Uterus (tissue), 4 donors: ENCODE results near the gene TMEM81. TPM values are rescaled to one million over a fixed set of nuclear protein-coding genes. Genes with fewer than 3 reads are reported as not detected.

Experiments used
- DNase-seq, 2 donors: peaks; one replicate each; pipeline ENCODE4 v3.0.0-alpha.2; 2019 to 2020
- H3K27ac ChIP-seq, 2 donors: fragments of 200-600 bp; sonication (generic); 1 replicate in 1 of 2; 2 replicates in 1 of 2; pipeline ENCODE4 v1.5.1; 2016 to 2018
- H3K27me3 ChIP-seq, 2 donors: fragments of 200-600 bp; sonication (generic); one replicate each; pipeline ENCODE4 v1.5.1; 2018 to 2019; ENCODE audit warnings: control low read depth in 1 of 2
- H3K36me3 ChIP-seq, 2 donors: fragments of 200-600 bp; sonication (generic); one replicate each; pipeline ENCODE4 v1.5.1; 2019; ENCODE audit warnings: control low read depth in 1 of 2
- H3K4me1 ChIP-seq, 2 donors: fragments of 200-600 bp; sonication (generic); one replicate each; pipeline ENCODE4 v1.5.1; 2018 to 2019; ENCODE audit warnings: control low read depth in 1 of 2
- H3K4me3 ChIP-seq, 2 donors: fragments of 200-600 bp; sonication (generic); 1 replicate in 1 of 2; 2 replicates in 1 of 2; pipeline ENCODE4 v1.5.1; 2018 to 2019; ENCODE audit warnings: mild to moderate bottlenecking in 1 of 2
- H3K9me3 ChIP-seq, 2 donors: fragments of 200-600 bp; sonication (generic); one replicate each; pipeline ENCODE4 v1.5.1; 2019; ENCODE audit warnings: control low read depth in 1 of 2
- POLR2A ChIP-seq, 2 donors: fragments of 450-650 bp; IDR thresholded peaks; one replicate each; pipeline ENCODE4 v1.6.1; 2016; ENCODE audit warnings: antibody characterized with exemption in 2 of 2, mild to moderate bottlenecking in 1 of 2, moderate library complexity in 1 of 2
- intact Hi-C: fragments of 100-400 bp; cut with DNase I; formaldehyde crosslinking; loops from one replicate; pipeline ENCODE4 v1.15.1; 2023; ENCODE audit warnings: low total_unique reads
- total RNA-seq, 4 donors: library from RNA; depleted of rRNA in 3 of 4; stranded (reverse); fragments of >200 nt in 3 of 4; gene quantifications; one replicate each; pipeline versions ENCODE4 v1.1.0 to v1.2.4, GENCODE V29; 2014 to 2023
- TF ChIP-seq, protein P1 (sequence below), 4 experiments: fragments of 200-600 bp in 2 of 4; fragments of 450-650 bp in 2 of 4; sonication (generic) in 2 of 4; IDR thresholded peaks; one replicate each; pipeline ENCODE4 v1.5.1; 2016 to 2019; ENCODE audit warnings: antibody characterized with exemption in 4 of 4, mild to moderate bottlenecking in 2 of 4, moderate library complexity in 1 of 4
- donor health status: DM: yes; HTN: yes; CAD: no.

The TMEM81 gene
- total RNA-seq, 4 donors from 2014 or later = 0.26 to 3.3 (median 1.7) TPM; not detected in 1

GRCh38 chr1:205074084-205074483 is 10.2 kb downstream of the TMEM81 start:
- H3K36me3 ChIP-seq = no peaks in the 10 kb centered on the region

GRCh38 chr1:205073511-205073910 is 10.7 kb downstream of the TMEM81 start:
- Histone ChIP-seq H3K27me3 (no peaks in the 10 kb centered on the region), H3K4me1 (no peaks in the 10 kb centered on the region), H3K9me3 (no peaks in the 10 kb centered on the region), H3K36me3 (no peaks in the 10 kb centered on the region), H3K27ac (no peak overlapping the region), H3K4me3 (no peak overlapping the region)
- no peak for DNase-seq
- TF ChIP-seq, protein P1, sequence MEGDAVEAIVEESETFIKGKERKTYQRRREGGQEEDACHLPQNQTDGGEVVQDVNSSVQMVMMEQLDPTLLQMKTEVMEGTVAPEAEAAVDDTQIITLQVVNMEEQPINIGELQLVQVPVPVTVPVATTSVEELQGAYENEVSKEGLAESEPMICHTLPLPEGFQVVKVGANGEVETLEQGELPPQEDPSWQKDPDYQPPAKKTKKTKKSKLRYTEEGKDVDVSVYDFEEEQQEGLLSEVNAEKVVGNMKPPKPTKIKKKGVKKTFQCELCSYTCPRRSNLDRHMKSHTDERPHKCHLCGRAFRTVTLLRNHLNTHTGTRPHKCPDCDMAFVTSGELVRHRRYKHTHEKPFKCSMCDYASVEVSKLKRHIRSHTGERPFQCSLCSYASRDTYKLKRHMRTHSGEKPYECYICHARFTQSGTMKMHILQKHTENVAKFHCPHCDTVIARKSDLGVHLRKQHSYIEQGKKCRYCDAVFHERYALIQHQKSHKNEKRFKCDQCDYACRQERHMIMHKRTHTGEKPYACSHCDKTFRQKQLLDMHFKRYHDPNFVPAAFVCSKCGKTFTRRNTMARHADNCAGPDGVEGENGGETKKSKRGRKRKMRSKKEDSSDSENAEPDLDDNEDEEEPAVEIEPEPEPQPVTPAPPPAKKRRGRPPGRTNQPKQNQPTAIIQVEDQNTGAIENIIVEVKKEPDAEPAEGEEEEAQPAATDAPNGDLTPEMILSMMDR (IDR thresholded peaks at IDR 0.05) = no peak
- no peak for TF ChIP-seq POLR2A (IDR thresholded peaks at IDR 0.05)
- intact Hi-C loops = no loop called here

More at GRCh38 chr1:205074084-205074483, 10.2 kb downstream of the TMEM81 start:
- DNase-seq = no peak
- Histone ChIP-seq H3K4me1 (no peaks in the 10 kb centered on the region), H3K27ac (no peak overlapping the region), H3K27me3 (no peaks in the 10 kb centered on the region), H3K9me3 (no peaks in the 10 kb centered on the region), H3K4me3 (no peak overlapping the region)
- intact Hi-C loops = no loop called here
- TF ChIP-seq, protein P1 (IDR thresholded peaks at IDR 0.05) = no peak
- no peak for TF ChIP-seq POLR2A (IDR thresholded peaks at IDR 0.05)

- DNase-seq = no peak
- intact Hi-C loops = no loop called here
- no peak for TF ChIP-seq POLR2A (IDR thresholded peaks at IDR 0.05)
- H3K27ac ChIP-seq = no peak overlapping the region
- H3K4me1 ChIP-seq = no peaks in the 10 kb centered on the region
- no peaks in the 10 kb centered on the region for H3K36me3 ChIP-seq
- no peak overlapping the region for H3K4me3 ChIP-seq
- no peaks in the 10 kb centered on the region for H3K27me3 ChIP-seq
- no peaks in the 10 kb centered on the region for H3K9me3 ChIP-seq
Observed at GRCh38 chr1:205072881-205073280, 11.4 kb downstream of the TMEM81 start.

DNA sequence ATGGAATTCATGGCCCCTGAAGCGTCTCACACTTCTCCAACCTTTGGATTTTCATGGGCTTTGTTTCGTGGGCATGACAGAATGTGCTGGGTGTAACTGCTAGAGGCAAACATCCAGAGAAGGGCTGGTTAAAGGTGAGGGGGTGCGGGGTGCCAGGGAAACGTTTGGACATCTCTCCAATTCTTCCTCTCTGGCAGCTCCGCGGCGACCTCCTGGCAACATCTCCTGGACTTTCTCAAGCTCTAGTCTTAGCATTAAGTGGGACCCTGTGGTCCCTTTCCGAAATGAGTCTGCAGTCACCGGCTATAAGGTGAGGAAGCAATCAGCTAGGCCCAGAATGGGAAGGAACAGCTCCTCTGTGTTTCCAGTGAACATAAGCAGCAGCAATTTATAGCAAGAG is 12.0 kb downstream of the TMEM81 start:
- Histone ChIP-seq H3K27me3 (no peaks in the 10 kb centered on the region), H3K36me3 (no peaks in the 10 kb centered on the region), H3K4me3 (no peak overlapping the region), H3K9me3 (no peaks in the 10 kb centered on the region), H3K4me1 (no peaks in the 10 kb centered on the region), H3K27ac (no peak overlapping the region)
- no peak for TF ChIP-seq POLR2A (IDR thresholded peaks at IDR 0.05)
- DNase-seq = no peak
- intact Hi-C loops = no loop called here

GRCh38 chr1:205071801-205072200 is 12.5 kb downstream of the TMEM81 start:
- TF ChIP-seq, protein P1 (IDR thresholded peaks at IDR 0.05) = no peak
- no peak for TF ChIP-seq POLR2A (IDR thresholded peaks at IDR 0.05)
- H3K27me3 ChIP-seq = no peaks in the 10 kb centered on the region
- H3K4me1 ChIP-seq = no peaks in the 10 kb centered on the region
- no peaks in the 10 kb centered on the region for H3K9me3 ChIP-seq
- H3K36me3 ChIP-seq = no peaks in the 10 kb centered on the region
- intact Hi-C loops = no loop called here
- DNase-seq = no peak
- no peak overlapping the region for H3K4me3 ChIP-seq
- H3K27ac ChIP-seq = no peak overlapping the region

GRCh38 chr1:205071028-205071409 is 13.2 kb downstream of the TMEM81 start:
- DNase-seq = no peak
- TF ChIP-seq, protein P1 (IDR thresholded peaks at IDR 0.05) = no peak
- no peak for TF ChIP-seq POLR2A (IDR thresholded peaks at IDR 0.05)
- no peaks in the 10 kb centered on the region for H3K36me3 ChIP-seq
- no peaks in the 10 kb centered on the region for H3K9me3 ChIP-seq
- no peaks in the 10 kb centered on the region for H3K4me1 ChIP-seq
- no peak overlapping the region for H3K4me3 ChIP-seq
- no peak overlapping the region for H3K27ac ChIP-seq
- intact Hi-C loops = no loop called here
- no peaks in the 10 kb centered on the region for H3K27me3 ChIP-seq
